Immature natural killer cell (primary cell): ENCODE data around the gene ZNF138. TPM values are rescaled to one million over a fixed set of nuclear protein-coding genes. Genes with fewer than 3 reads are reported as not detected.
"Not testable (repeated sequence)": the region's sequence is repeated elsewhere in the genome, so short reads cannot be mapped to it uniquely, and the experiment has no call there.

Experiments used
- DNase-seq, 3 donors: peaks; one replicate each; pipeline ENCODE4 v3.0.0; 2022; ENCODE audit warnings: mixed read lengths in 1 of 3
- H3K27ac Mint-ChIP-seq, 6 donors: one replicate each; pipeline ENCODE4 v1.8.0; 2020; ENCODE audit warnings: mixed read lengths in 6 of 6, mild to moderate bottlenecking in 5 of 6, inconsistent platforms in 4 of 6, moderate library complexity in 3 of 6
- H3K27me3 Mint-ChIP-seq, 3 donors: one replicate each; pipeline ENCODE4 v1.8.0; 2020 to 2021; ENCODE audit warnings: low read depth in 3 of 3, mild to moderate bottlenecking in 3 of 3, mixed read lengths in 3 of 3, moderate library complexity in 3 of 3, inconsistent platforms in 1 of 3
- H3K36me3 Mint-ChIP-seq, 3 donors: one replicate each; pipeline ENCODE4 v1.8.0; 2020; ENCODE audit warnings: mixed read lengths in 3 of 3, inconsistent platforms in 2 of 3, mild to moderate bottlenecking in 2 of 3
- H3K4me1 Mint-ChIP-seq, 2 donors: one replicate each; pipeline ENCODE4 v1.8.0; 2020; ENCODE audit warnings: inconsistent platforms in 2 of 2, mild to moderate bottlenecking in 2 of 2, mixed read lengths in 2 of 2, moderate library complexity in 1 of 2
- H3K4me3 Mint-ChIP-seq, 5 donors: one replicate each; pipeline ENCODE4 v1.8.0; 2020; ENCODE audit warnings: mild to moderate bottlenecking in 5 of 5, mixed read lengths in 5 of 5, inconsistent platforms in 3 of 5, moderate library complexity in 3 of 5
- H3K9me3 Mint-ChIP-seq, 6 donors: one replicate each; pipeline ENCODE4 v1.8.0; 2020; ENCODE audit warnings: mild to moderate bottlenecking in 6 of 6, mixed read lengths in 6 of 6, inconsistent platforms in 4 of 6, moderate library complexity in 3 of 6
- polyA plus RNA-seq, 3 donors: library from polyadenylated mRNA; unstranded; fragments of 300-500 nt; fragmentation: Illumina TruSeq; gene quantifications; one replicate each; pipeline ENCODE4 v1.2.3, GENCODE V29; 2021

The ZNF138 gene
- polyA plus RNA-seq: 1 to 10 TPM; 3.7 to 8.2 (median 6.3) TPM

- Mint-ChIP-seq H3K27me3 (peaks cover 5 to 8% (median 7%) of the 10 kb centered on the region in 3 donors), H3K27ac (peak within 1 kb of the TSS; percentile 96 to 99 (median 98)), H3K9me3 (no peaks in the 10 kb centered on the region), H3K4me3 (peak within 1 kb of the TSS; percentile 98 to 99 (median 99)), H3K36me3 (peaks cover 0 to 12% (median 8%) of the 10 kb centered on the region in 3 donors), H3K4me1 (peaks cover 32 to 47% of the 10 kb centered on the region in 2 donors)
- DNase-seq: peak; percentile 91 to 93 (median 92)
Measured at GRCh38 chr7:64794171-64794844, at the start of gene ZNF138. Gene ZNF138 (plus strand): TSS chr7:64794428. CDS start chr7:64794569, 141 bp downstream.

- no peak overlapping the region for H3K4me3 Mint-ChIP-seq
- peaks cover 11 to 24% (median 18%) of the 10 kb centered on the region in 6 donors for H3K9me3 Mint-ChIP-seq
- no peaks in the 10 kb centered on the region for H3K27me3 Mint-ChIP-seq
- no peak overlapping the region for H3K27ac Mint-ChIP-seq
- H3K4me1 Mint-ChIP-seq: no peaks in the 10 kb centered on the region
- no peak for DNase-seq
- H3K36me3 Mint-ChIP-seq: no peaks in the 10 kb centered on the region
Measured at GRCh38 chr7:64744680-64745079, 49.5 kb upstream of the ZNF138 start.

GRCh38 chr7:64747802-64748201 lies 46.4 kb upstream of the ZNF138 start:
- Mint-ChIP-seq H3K4me1 (no peaks in the 10 kb centered on the region), H3K27ac (no peak overlapping the region)

GRCh38 chr7:64753032-64753431 lies 41.2 kb upstream of the ZNF138 start:
- H3K27me3 Mint-ChIP-seq: no peaks in the 10 kb centered on the region
- H3K9me3 Mint-ChIP-seq: peaks cover 0 to 23% (median 5%) of the 10 kb centered on the region in 6 donors
- no peak overlapping the region for H3K4me3 Mint-ChIP-seq
- H3K27ac Mint-ChIP-seq: no peak overlapping the region
- no peaks in the 10 kb centered on the region for H3K4me1 Mint-ChIP-seq
- no peaks in the 10 kb centered on the region for H3K36me3 Mint-ChIP-seq
- no peak for DNase-seq

More at GRCh38 chr7:64747802-64748201, 46.4 kb upstream of the ZNF138 start:
- H3K4me3 Mint-ChIP-seq: no peak overlapping the region
- peaks cover 10 to 25% (median 14%) of the 10 kb centered on the region in 6 donors for H3K9me3 Mint-ChIP-seq
- no peaks in the 10 kb centered on the region for H3K27me3 Mint-ChIP-seq
- DNase-seq: no peak
- H3K36me3 Mint-ChIP-seq: no peaks in the 10 kb centered on the region

- H3K9me3 Mint-ChIP-seq: peaks cover 0 to 17% (median 5%) of the 10 kb centered on the region in 6 donors
- H3K36me3 Mint-ChIP-seq: no peaks in the 10 kb centered on the region
- H3K4me3 Mint-ChIP-seq: no peak overlapping the region
- H3K4me1 Mint-ChIP-seq: no peaks in the 10 kb centered on the region
- no peaks in the 10 kb centered on the region for H3K27me3 Mint-ChIP-seq
- no peak overlapping the region for H3K27ac Mint-ChIP-seq
- no peak for DNase-seq
Measured at GRCh38 chr7:64755865-64756264, 38.4 kb upstream of the ZNF138 start.

- DNase-seq: no peak
- Mint-ChIP-seq H3K4me3 (no peak overlapping the region), H3K27me3 (peaks cover 0 to 2% (median 0%) of the 10 kb centered on the region in 3 donors), H3K4me1 (no peaks in the 10 kb centered on the region), H3K36me3 (no peaks in the 10 kb centered on the region), H3K9me3 (peaks cover 0 to 8% (median 3%) of the 10 kb centered on the region in 6 donors), H3K27ac (no peak overlapping the region)
Measured at GRCh38 chr7:64758151-64758550, 36.1 kb upstream of the ZNF138 start.

- Mint-ChIP-seq H3K27ac (no peak overlapping the region), H3K4me3 (no peak overlapping the region), H3K4me1 (peaks cover 0 to 1% of the 10 kb centered on the region in 2 donors), H3K9me3 (peaks cover 0 to 6% (median 0%) of the 10 kb centered on the region in 6 donors), H3K36me3 (no peaks in the 10 kb centered on the region), H3K27me3 (peaks cover 0 to 14% (median 2%) of the 10 kb centered on the region in 3 donors)
- no peak for DNase-seq
Measured at GRCh38 chr7:64768824-64769223, 25.4 kb upstream of the ZNF138 start.

- Mint-ChIP-seq H3K4me3 (no peak overlapping the region), H3K36me3 (no peaks in the 10 kb centered on the region), H3K9me3 (peaks cover 0 to 8% (median under 1%) of the 10 kb centered on the region in 6 donors)
Measured at GRCh38 chr7:64774204-64774842, 19.9 kb upstream of the ZNF138 start.

GRCh38 chr7:64775289-64775688 lies 18.9 kb upstream of the ZNF138 start:
- Mint-ChIP-seq H3K27ac (peak overlapping the region in 1 of 6 donors; percentile 34), H3K4me3 (no peak overlapping the region), H3K27me3 (no peaks in the 10 kb centered on the region), H3K36me3 (no peaks in the 10 kb centered on the region), H3K9me3 (peaks cover 0 to 11% (median under 1%) of the 10 kb centered on the region in 6 donors), H3K4me1 (peaks cover 8 to 17% of the 10 kb centered on the region in 2 donors)
- no peak for DNase-seq

More at GRCh38 chr7:64774204-64774842, 19.9 kb upstream of the ZNF138 start:
- peak overlapping the region in 3 of 6 donors; percentile 23 to 56 (median 28) for H3K27ac Mint-ChIP-seq
- H3K4me1 Mint-ChIP-seq: peaks cover 8 to 17% of the 10 kb centered on the region in 2 donors
- H3K27me3 Mint-ChIP-seq: peaks cover 0 to 3% (median 0%) of the 10 kb centered on the region in 3 donors
- peak in 1 of 3 donors; percentile 11 for DNase-seq

- H3K27ac Mint-ChIP-seq, H3K4me1 Mint-ChIP-seq, H3K4me3 Mint-ChIP-seq, DNase-seq, H3K9me3 Mint-ChIP-seq, H3K36me3 Mint-ChIP-seq: not testable (repeated sequence)
- peaks cover 0 to 13% (median 4%) of the 10 kb centered on the region in 3 donors for H3K27me3 Mint-ChIP-seq
Measured at GRCh38 chr7:64784842-64785241, 9.4 kb upstream of the ZNF138 start.

- no peak for DNase-seq
- Mint-ChIP-seq H3K4me3 (no peak overlapping the region), H3K4me1 (no peaks in the 10 kb centered on the region), H3K9me3 (peaks cover 0 to 3% (median 0%) of the 10 kb centered on the region in 6 donors), H3K27me3 (peaks cover 0 to 13% (median 5%) of the 10 kb centered on the region in 3 donors), H3K36me3 (no peaks in the 10 kb centered on the region), H3K27ac (no peak overlapping the region)
Measured at GRCh38 chr7:64787295-64787694, 6.9 kb upstream of the ZNF138 start.

GRCh38 chr7:64789241-64789640 lies 5.0 kb upstream of the ZNF138 start:
- H3K4me3 Mint-ChIP-seq, H3K4me1 Mint-ChIP-seq, H3K9me3 Mint-ChIP-seq, H3K36me3 Mint-ChIP-seq, H3K27ac Mint-ChIP-seq, DNase-seq: not testable (repeated sequence)
- H3K27me3 Mint-ChIP-seq: peaks cover 3 to 15% (median 8%) of the 10 kb centered on the region in 3 donors

- peaks cover 7 to 9% (median 8%) of the 10 kb centered on the region in 3 donors for H3K27me3 Mint-ChIP-seq
- H3K27ac Mint-ChIP-seq: peak overlapping the region; percentile 45 to 97 (median 80)
- peaks cover 0 to 6% (median 5%) of the 10 kb centered on the region in 3 donors for H3K36me3 Mint-ChIP-seq
- H3K9me3 Mint-ChIP-seq: no peaks in the 10 kb centered on the region
- H3K4me1 Mint-ChIP-seq: peaks cover 32 to 37% of the 10 kb centered on the region in 2 donors
- peak overlapping the region in 4 of 5 donors; percentile 13 to 99 (median 64) for H3K4me3 Mint-ChIP-seq
- no peak for DNase-seq
Measured at GRCh38 chr7:64793106-64793755, 997 bp upstream of the ZNF138 start.
